GM23248 (cell line): ENCODE results near the gene NUP98.

Experiments used
- EZH2 ChIP-seq: fragments of 200-600 bp; sonication (generic); IDR thresholded peaks from 2 replicates; pipeline ENCODE4 v1.6.1; 2018; ENCODE audit warnings: antibody characterized with exemption, mild to moderate bottlenecking; ENCODE audit not compliant: insufficient read depth, poor library complexity, severe bottlenecking
- EZH2phosphoT487 ChIP-seq: fragments of 200-600 bp; sonication (generic); IDR thresholded peaks from 2 replicates; pipeline ENCODE4 v1.6.1; 2018; ENCODE audit warnings: antibody characterized with exemption, moderate library complexity, mild to moderate bottlenecking, low read depth; ENCODE audit not compliant: insufficient read depth

DNA sequence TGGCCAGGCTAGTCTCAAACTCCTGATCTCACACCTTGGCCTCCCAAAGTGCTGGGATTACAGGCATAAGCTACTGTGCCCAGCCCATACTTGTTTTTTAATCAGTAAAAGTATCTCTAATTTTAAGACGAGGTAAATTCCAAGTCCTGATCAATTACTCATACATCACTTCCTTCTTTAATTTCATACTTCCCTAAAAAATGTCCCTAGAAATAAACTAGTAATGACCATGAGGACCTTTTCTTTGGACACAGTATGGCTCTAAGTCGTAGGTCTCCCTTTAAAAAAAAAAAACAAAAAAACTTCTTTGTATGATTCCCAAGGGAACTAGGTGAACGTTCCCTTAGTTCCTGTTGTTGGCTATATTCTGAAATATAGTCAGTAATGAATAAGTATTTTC lies 29.8 kb downstream of the NUP98 start:
- TF ChIP-seq EZH2 (no peak), EZH2phosphoT487 (no peak)
